DMS153 treated with DMSO at 0.1 percent for 48 hours (cell line): Measurements from ENCODE around the gene OR2J2.
"Not testable (repeated sequence)": the region's sequence is repeated elsewhere in the genome, so short reads cannot be mapped to it uniquely, and the experiment has no call there.

Experiments
- DNase-seq: peaks from one replicate; lab custom pipeline; 2025; ENCODE audit not compliant: unreplicated experiment; lab: John Stamatoyannopoulos, UW

Gene OR2J2

DNA sequence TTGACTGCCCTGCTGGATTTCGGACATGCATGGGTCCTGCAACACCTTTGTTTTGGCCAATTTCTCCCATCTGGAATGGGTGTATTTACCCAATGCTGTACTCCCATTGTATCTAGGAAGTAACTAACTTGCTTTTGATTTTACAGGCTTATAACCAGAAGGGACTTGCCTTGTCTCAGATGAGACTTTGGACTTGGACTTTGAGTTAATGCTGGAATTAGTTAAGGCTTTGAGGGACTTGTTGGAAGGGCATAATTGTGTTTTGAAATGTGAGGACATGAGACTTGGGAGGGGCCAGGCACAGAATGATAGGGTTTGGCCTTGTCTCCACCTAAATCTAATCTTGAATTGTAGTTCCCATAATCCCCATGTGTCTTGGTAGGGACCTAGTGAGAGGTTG lies 47.3 kb downstream of the OR2J2 start:
- DNase-seq, result not testable (repeated sequence)
